Measurements from ENCODE around the gene ROBO1. TPM values are rescaled to one million over a fixed set of nuclear protein-coding genes. Genes with fewer than 3 reads are reported as not detected.

ROBO1 gene
- total and polyA plus RNA-seq, 2 of the 8 experiments (the other 6 are each of a cell fraction or from before 2014, with no cell fraction given) = 51.4 to 91.0 TPM

- Histone ChIP-seq H3K23ac (ENCODE audit: insufficient read length) (no peak overlapping the region), H3K9ac (replicated peaks in 1 of 4; ENCODE audit: extremely low read depth in 1 of 4, low read depth in 3 of 4, low read length in 3 of 4) (no peak overlapping the region), H2BK120ac (replicated peaks; ENCODE audit: low read depth, low read length) (no peak overlapping the region), H3K56ac (replicated peaks; ENCODE audit: insufficient read length, low read depth, low read length) (no peak overlapping the region), H3K36me3 (ENCODE audit: control insufficient read depth in 2 of 4, insufficient read depth in 4 of 4, low read length in 3 of 4) (no peaks in the 10 kb centered on the region), H2BK12ac (ENCODE audit: low read depth, low read length) (no peak overlapping the region), H4K5ac (ENCODE audit: insufficient read length, low read depth, low read length) (no peak overlapping the region), H3K79me2 (ENCODE audit: control insufficient read depth in 1 of 2, insufficient read depth in 2 of 2, low read length in 2 of 2) (no peaks in the 10 kb centered on the region), H2AFZ (ENCODE audit: low read length) (no peak overlapping the region), H3K9me3 (ENCODE audit: insufficient read depth in 2 of 2, low read depth in 1 of 2, low read length in 1 of 2) (no peaks in the 10 kb centered on the region), H4K20me1 (replicated peaks in 1 of 2; ENCODE audit: control insufficient read depth in 1 of 2, insufficient read depth in 2 of 2, low read length in 2 of 2) (no peaks in the 10 kb centered on the region), H3K4me3 (ENCODE audit: extremely low read depth in 1 of 4, insufficient read depth in 2 of 4, low read depth in 3 of 4, low read length in 4 of 4) (no peak overlapping the region), H3K27ac (ENCODE audit: low read depth, low read length) (no peak overlapping the region), H3K27me3 (replicated peaks in 1 of 4; ENCODE audit: control insufficient read depth in 3 of 4, extremely low read depth in 1 of 4, insufficient read depth in 3 of 4, low read length in 3 of 4) (no peaks in the 10 kb centered on the region), H2BK5ac (ENCODE audit: low read depth, low read length) (no peak overlapping the region), H2AK5ac (ENCODE audit: low read depth, low read length) (no peak overlapping the region), H4K91ac (replicated peaks; ENCODE audit: insufficient read length, low read length) (no peak overlapping the region), H3K4me2 (ENCODE audit: insufficient read depth in 1 of 2, low read depth in 2 of 2, low read length in 2 of 2) (no peak overlapping the region), H4K8ac (ENCODE audit: extremely low read depth, insufficient read depth, low read length) (no peak overlapping the region), H3K79me1 (ENCODE audit: low read depth, low read length) (no peaks in the 10 kb centered on the region), H3K18ac (ENCODE audit: extremely low read depth, low read length) (no peak overlapping the region), H3K23me2 (ENCODE audit: low read depth, low read length) (no peaks in the 10 kb centered on the region), H2BK15ac (ENCODE audit: low read length) (no peak overlapping the region), H3K4ac (replicated peaks; ENCODE audit: insufficient read length, low read depth, low read length) (no peak overlapping the region), H3K14ac (ENCODE audit: insufficient read length) (no peak overlapping the region), H2BK20ac (ENCODE audit: low read length) (no peak overlapping the region), H3K4me1 (replicated peaks in 1 of 4; ENCODE audit: control insufficient read depth in 3 of 4, insufficient read depth in 4 of 4, low read length in 3 of 4) (no peaks in the 10 kb centered on the region)
- no peak for DNase-seq (ENCODE audit: low read depth in 1 of 2, low spot score in 2 of 2)
- CTCF ChIA-PET (ENCODE audit: partially characterized antibody) = no interaction called here
- 93% methylated on average over 6 of the region's 6 CpGs; no CpG with 5 or more reads in 1 of the 2 experiments for WGBS, 2 experiments (ENCODE audit: extremely low coverage in 1 of 2, insufficient coverage in 1 of 2, insufficient read length in 1 of 2, insufficient replicate concordance in 2 of 2, low coverage in 1 of 2, low lambda C conversion rate in 2 of 2, missing lambda C conversion rate in 1 of 2)
- no peak for TF ChIP-seq CREB1 (IDR thresholded peaks at IDR 0.05)
- no peak for TF ChIP-seq CTCF (IDR thresholded peaks at IDR 0.05; ENCODE audit: control extremely low read depth in 1 of 3, insufficient read depth in 1 of 3, low read depth in 1 of 3, low read length in 3 of 3)
- no peak for TF ChIP-seq USF2 (IDR thresholded peaks at IDR 0.05; ENCODE audit: low read length)
- TF ChIP-seq RXRA (IDR thresholded peaks at IDR 0.05; ENCODE audit: insufficient read depth, low read depth, low read length) = no peak
- TF ChIP-seq TAF1 (IDR thresholded peaks at IDR 0.05; ENCODE audit: low read depth, low read length) = no peak
- no peak for TF ChIP-seq EP300 (IDR thresholded peaks at IDR 0.05; ENCODE audit: borderline replicate concordance in 1 of 2, low read depth in 2 of 2, low read length in 2 of 2)
- no peak for TF ChIP-seq SRF (IDR thresholded peaks at IDR 0.05; ENCODE audit: low read depth, low read length)
- no peak for TF ChIP-seq SUZ12 (IDR thresholded peaks at IDR 0.05; ENCODE audit: low read length)
- no peak for TF ChIP-seq SIX5 (IDR thresholded peaks at IDR 0.05; ENCODE audit: low read depth, low read length)
- no peak for TF ChIP-seq TEAD4 (IDR thresholded peaks at IDR 0.05; ENCODE audit: low read depth, low read length)
- TF ChIP-seq NRF1 (IDR thresholded peaks at IDR 0.05; ENCODE audit: low read depth, low read length) = no peak
- FAIRE-seq = no peak
- POLR2A ChIA-PET (ENCODE audit: partially characterized antibody) = no interaction called here
Observed at GRCh38 chr3:79558943-79559342, 208.9 kb downstream of the ROBO1 start.
